ENCODE measurements around the gene IGFALS.
"Not testable (repeated sequence)": the region's sequence is repeated elsewhere in the genome, so short reads cannot be mapped to it uniquely, and the experiment has no call there.

IGFALS gene

GRCh38 chr16:1817716-1818115, 24.2 kb upstream of the IGFALS start:
- DNase-seq = no peak

- DNase-seq = no peak
Measured at GRCh38 chr16:1817276-1817589, 23.7 kb upstream of the IGFALS start.

- no peak for DNase-seq
Measured at GRCh38 chr16:1816396-1817275, 23.1 kb upstream of the IGFALS start.

- no peak for DNase-seq
Measured at GRCh38 chr16:1815461-1815860, 22.0 kb upstream of the IGFALS start.

- peak; percentile 80 for DNase-seq
Measured at GRCh38 chr16:1812732-1813163, 19.2 kb upstream of the IGFALS start.

- DNase-seq = no peak
Measured at GRCh38 chr16:1810536-1810935, 17.0 kb upstream of the IGFALS start.

GRCh38 chr16:1810106-1810505, 16.6 kb upstream of the IGFALS start:
- no peak for DNase-seq

GRCh38 chr16:1809281-1809801, 15.8 kb upstream of the IGFALS start:
- DNase-seq = no peak

GRCh38 chr16:1808691-1809090, 15.2 kb upstream of the IGFALS start:
- DNase-seq = no peak

GRCh38 chr16:1807626-1808025, 14.1 kb upstream of the IGFALS start:
- no peak for DNase-seq

- DNase-seq = no peak
Measured at GRCh38 chr16:1800701-1801100, 7.2 kb upstream of the IGFALS start.

- not testable (repeated sequence) for DNase-seq
Measured at GRCh38 chr16:1799263-1799662, 5.8 kb upstream of the IGFALS start.

GRCh38 chr16:1794908-1795666, 1.6 kb upstream of the IGFALS start:
- no peak for DNase-seq

GRCh38 chr16:1794221-1794871, 841 bp upstream of the IGFALS start:
- no peak for DNase-seq

- DNase-seq = no peak
Measured at GRCh38 chr16:1792836-1793577, 498 bp downstream of the IGFALS start.

- DNase-seq = no peak
Measured at GRCh38 chr16:1791943-1792812, 1.3 kb downstream of the IGFALS start.

GRCh38 chr16:1791256-1791942, 2.1 kb downstream of the IGFALS start:
- no peak for DNase-seq

GRCh38 chr16:1790611-1791255, 2.8 kb downstream of the IGFALS start:
- DNase-seq = no peak

- DNase-seq = no peak
Measured at GRCh38 chr16:1790261-1790610, 3.3 kb downstream of the IGFALS start.

- no peak for DNase-seq
Measured at GRCh38 chr16:1789643-1790045, 3.9 kb downstream of the IGFALS start.

- DNase-seq = no peak
Measured at GRCh38 chr16:1788708-1789100, 4.8 kb downstream of the IGFALS start.
